Upper lobe of left lung (tissue), 6 donors: ENCODE results near the gene METAP2. TPM values are rescaled to one million over a fixed set of nuclear protein-coding genes. Genes with fewer than 3 reads are reported as not detected.
A peak's percentile ranks its signal among the peaks of the same experiment; 100 is the strongest.
"Not testable (repeated sequence)": the region's sequence is repeated elsewhere in the genome, so short reads cannot be mapped to it uniquely, and the experiment has no call there.

ENCODE experiments used
- ATAC-seq, 2 donors: fragments of 200-7000 bp; cut with Tn5 transposase; one replicate each; pipeline ENCODE4 v1.9.1; 2022; ENCODE audit warnings: mild to moderate bottlenecking in 2 of 2, moderate library complexity in 2 of 2; ENCODE audit not compliant: low FRiP score in 2 of 2
- DNase-seq, 2 donors: peaks; one replicate each; pipeline ENCODE4 v3.0.0-alpha.2; 2019 to 2020
- H3K27ac ChIP-seq, 4 donors: fragments of 200-600 bp; sonication (generic); one replicate each; pipeline ENCODE4 v1.5.1; 2016 to 2019
- H3K27me3 ChIP-seq, 4 donors: fragments of 200-600 bp; sonication (generic); one replicate each; pipeline ENCODE4 v1.5.1; 2017 to 2019
- H3K36me3 ChIP-seq, 4 donors: fragments of 200-600 bp; sonication (generic); one replicate each; pipeline ENCODE4 v1.5.1; 2016 to 2019
- H3K4me1 ChIP-seq, 4 donors: fragments of 200-600 bp; sonication (generic); one replicate each; pipeline ENCODE4 v1.5.1; 2018 to 2019
- H3K4me3 ChIP-seq, 4 donors: fragments of 200-600 bp; sonication (generic); one replicate each; pipeline ENCODE4 v1.5.1; 2017 to 2019; ENCODE audit warnings: mild to moderate bottlenecking in 2 of 4, moderate library complexity in 1 of 4
- H3K9me3 ChIP-seq, 4 donors: fragments of 200-600 bp; sonication (generic); one replicate each; pipeline ENCODE4 v1.5.1; 2018 to 2019
- CTCF ChIP-seq, 6 experiments: fragments of 450-650 bp in 4 of 6; fragments of 200-600 bp in 2 of 6; sonication (generic) in 2 of 6; IDR thresholded peaks; one replicate each; pipeline ENCODE4 v1.5.1; 2016 to 2019; ENCODE audit warnings: antibody characterized with exemption in 6 of 6
- EP300 ChIP-seq, 4 donors: sonication (generic); formaldehyde crosslinking; IDR thresholded peaks; one replicate each; pipeline ENCODE4 v1.5.1; 2017; ENCODE audit warnings: antibody characterized with exemption in 4 of 4, control low read depth in 2 of 4
- POLR2A ChIP-seq, 4 donors: fragments of 450-650 bp; IDR thresholded peaks; one replicate each; pipeline ENCODE4 v1.5.1; 2016 to 2017; ENCODE audit warnings: antibody characterized with exemption in 4 of 4, mild to moderate bottlenecking in 2 of 4
- POLR2AphosphoS5 ChIP-seq, 2 donors: sonication (generic); formaldehyde crosslinking; IDR thresholded peaks; one replicate each; pipeline ENCODE4 v1.5.1; 2017; ENCODE audit warnings: antibody characterized with exemption in 2 of 2
- WGBS, 2 donors: methylation state at CpG; one replicate each; pipeline ENCODE4 v1.1.5; 2017 to 2018; 5-methylcytosine and 5-hydroxymethylcytosine counted together
- total RNA-seq, 6 donors: library from RNA; depleted of rRNA in 4 of 6; stranded (reverse); fragments of >200 nt in 4 of 6; gene quantifications; one replicate each; pipeline versions ENCODE4 v1.1.0 to v1.2.1, GENCODE V29; 2016 to 2021
- donor health status: DM: no; HTN: no; CAD: no; lungs with moderate emphysema.
- donor health status: DM: no; HTN: yes; CAD: no; lungs with severe emphysema.

The METAP2 gene
- total RNA-seq, 6 donors from 2014 or later = 44.0 to 75.0 (median 50.3) TPM

- no peak overlapping the region for H3K27ac ChIP-seq
- no peak for ATAC-seq
- H3K4me3 ChIP-seq = peak overlapping the region in 1 of 4 donors; percentile 9
Observed at GRCh38 chr12:95445884-95446505, 28.0 kb upstream of the METAP2 start.

GRCh38 chr12:95446506-95446900, 27.4 kb upstream of the METAP2 start:
- DNase-seq (peak; percentile 24 to 86), ATAC-seq (peak; percentile 63 to 83)
- H3K36me3 ChIP-seq = no peaks in the 10 kb centered on the region
- H3K4me3 ChIP-seq = peak overlapping the region in 1 of 4 donors; percentile 9
- no peaks in the 10 kb centered on the region for H3K9me3 ChIP-seq
- TF ChIP-seq CTCF (IDR thresholded peaks at IDR 0.05) (no peak), EP300 (IDR thresholded peaks at IDR 0.05) (no peak), POLR2A (IDR thresholded peaks at IDR 0.05) (no peak), POLR2AphosphoS5 (IDR thresholded peaks at IDR 0.05) (no peak)
- 28 to 39% methylated on average over 16 to 22 of the region's 22 CpGs for WGBS, 2 donors
- H3K27me3 ChIP-seq = no peaks in the 10 kb centered on the region
- H3K4me1 ChIP-seq = peaks cover 0 to 7% (median 3%) of the 10 kb centered on the region in 4 donors
- H3K27ac ChIP-seq = no peak overlapping the region

More at GRCh38 chr12:95445884-95446505, 28.0 kb upstream of the METAP2 start:
- no peaks in the 10 kb centered on the region for H3K27me3 ChIP-seq
- H3K36me3 ChIP-seq = no peaks in the 10 kb centered on the region
- H3K4me1 ChIP-seq = peaks cover 0 to 7% (median 3%) of the 10 kb centered on the region in 4 donors
- WGBS, 2 donors = 72 to 75% methylated on average over 8 of the region's 8 CpGs
- DNase-seq = no peak
- TF ChIP-seq POLR2A (IDR thresholded peaks at IDR 0.05) = no peak
- no peak for TF ChIP-seq POLR2AphosphoS5 (IDR thresholded peaks at IDR 0.05)
- TF ChIP-seq CTCF (IDR thresholded peaks at IDR 0.05) = no peak
- TF ChIP-seq EP300 (IDR thresholded peaks at IDR 0.05) = no peak
- no peaks in the 10 kb centered on the region for H3K9me3 ChIP-seq

- 47 to 67% methylated on average over 1 of the region's 1 CpG for WGBS, 2 donors
- H3K4me1 ChIP-seq, ATAC-seq, H3K36me3 ChIP-seq, DNase-seq, H3K27ac ChIP-seq, H3K27me3 ChIP-seq, H3K4me3 ChIP-seq, H3K9me3 ChIP-seq: not testable (repeated sequence)
Observed at GRCh38 chr12:95449656-95450055, 24.3 kb upstream of the METAP2 start.

DNA sequence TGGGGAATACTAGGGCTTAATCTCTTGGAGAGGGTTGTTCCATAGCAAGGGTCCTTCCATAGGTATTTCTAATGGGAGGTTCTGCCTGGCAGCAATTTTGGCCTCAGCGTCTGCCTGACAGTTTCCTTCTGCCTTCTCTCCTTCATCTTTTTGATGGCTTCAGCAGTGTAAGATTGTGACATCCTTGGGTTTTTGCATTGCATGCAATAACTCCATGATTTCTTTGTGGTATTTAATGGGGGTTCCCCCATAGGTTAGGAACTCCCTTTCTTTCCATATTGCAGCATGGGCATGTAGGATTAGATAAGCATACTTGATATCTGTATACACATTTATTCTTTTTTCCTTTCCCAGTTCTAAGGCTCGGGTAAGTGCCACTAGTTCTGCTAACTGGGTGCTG, 21.5 kb upstream of the METAP2 start:
- H3K9me3 ChIP-seq = peaks cover 5 to 12% (median 7%) of the 10 kb centered on the region in 4 donors
- not testable (repeated sequence) for ATAC-seq

DNA sequence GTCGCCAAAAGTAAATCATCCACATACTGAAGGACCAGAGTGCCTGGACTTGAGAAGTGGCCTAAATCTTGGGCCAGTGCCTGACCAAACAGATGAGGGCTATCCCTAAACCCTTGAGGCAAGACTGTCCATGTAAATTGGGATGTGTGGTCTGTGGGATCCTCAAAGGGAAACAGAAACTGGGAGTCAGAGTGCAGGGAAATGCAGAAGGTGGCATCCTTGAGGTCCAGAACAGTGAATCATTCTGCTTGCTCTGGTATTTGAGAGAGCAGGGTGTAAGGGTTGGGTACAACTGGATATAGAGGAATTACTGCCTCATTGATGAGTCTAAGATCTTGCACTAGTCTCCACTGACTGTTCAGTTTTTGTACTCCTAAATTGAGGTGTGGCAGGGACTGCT, 20.1 kb upstream of the METAP2 start:
- DNase-seq, H3K4me3 ChIP-seq, H3K4me1 ChIP-seq, H3K27ac ChIP-seq, H3K36me3 ChIP-seq, H3K27me3 ChIP-seq, ATAC-seq: not testable (repeated sequence)
- peaks cover 11 to 23% (median 16%) of the 10 kb centered on the region in 4 donors for H3K9me3 ChIP-seq
- WGBS, 2 donors = 80 to 85% methylated on average over 1 of the region's 1 CpG

More for the DNA sequence above, 21.5 kb upstream of the METAP2 start:
- H3K27ac ChIP-seq, H3K36me3 ChIP-seq, H3K27me3 ChIP-seq, H3K4me3 ChIP-seq, DNase-seq, H3K4me1 ChIP-seq: not testable (repeated sequence)
- WGBS, 2 donors = 76 to 82% methylated on average over 2 of the region's 2 CpGs

- H3K36me3 ChIP-seq, H3K27ac ChIP-seq, H3K4me1 ChIP-seq, H3K27me3 ChIP-seq, ATAC-seq, H3K4me3 ChIP-seq: not testable (repeated sequence)
- peaks cover 11 to 24% (median 18%) of the 10 kb centered on the region in 4 donors for H3K9me3 ChIP-seq
- 77% methylated on average over 5 to 6 of the region's 6 CpGs for WGBS, 2 donors
- peak in 1 of 2 donors; percentile 39 for DNase-seq
Observed at GRCh38 chr12:95454780-95455215, 19.2 kb upstream of the METAP2 start.

GRCh38 chr12:95457605-95458004, 16.3 kb upstream of the METAP2 start:
- not testable (repeated sequence) for H3K27me3 ChIP-seq, H3K4me3 ChIP-seq, H3K27ac ChIP-seq, DNase-seq, ATAC-seq, H3K36me3 ChIP-seq, H3K4me1 ChIP-seq
- WGBS, 2 donors = 86 to 89% methylated on average over 8 of the region's 8 CpGs
- H3K9me3 ChIP-seq = peaks cover 11 to 24% (median 18%) of the 10 kb centered on the region in 4 donors
